Endothelial cell of umbilical vein (primary cell): ENCODE data around the gene TRPV6. TPM values are rescaled to one million over a fixed set of nuclear protein-coding genes. Genes with fewer than 3 reads are reported as not detected.

ENCODE experiments used
- BruUV-seq: library from RNA; stranded (reverse); fragments of 400-500 nt; replicated peaks from 2 replicates; lab custom pipeline; 2021; lab: Mats Ljungman, UMichigan
- CTCF ChIA-PET: fragments of 300-600, 350-600 bp; sonication (Branson Sonifier 250); formaldehyde crosslinking; loops from one replicate; lab custom pipeline; 2021; ENCODE audit warnings: antibody characterized with exemption, inconsistent platforms; lab: Charles Lee
- POLR2A ChIA-PET: fragments of 300-600, 350-600 bp; sonication (Branson Sonifier 250); formaldehyde crosslinking; loops from one replicate; lab custom pipeline; 2021; ENCODE audit warnings: antibody characterized with exemption, inconsistent platforms; lab: Charles Lee
- DNase-seq: peaks from one replicate; pipeline ENCODE4 v3.0.0-alpha.2; 2011; ENCODE audit warnings: low read depth, low spot score
- FAIRE-seq: peaks from 2 replicates; lab custom pipeline; 2011; peaks lifted over from hg19 to GRCh38; lab: Jason Lieb, UNC
- H2AFZ ChIP-seq: 2 replicates; pipeline ENCODE4 v1.6.0; 2012; ENCODE audit warnings: low read depth, low read length, control low read depth, inconsistent platforms
- H3K27ac ChIP-seq: 2 replicates; pipeline ENCODE4 v1.5.1; 2011; ENCODE audit warnings: low read depth, mild to moderate bottlenecking, control low read depth, low read length, moderate library complexity; ENCODE audit not compliant: insufficient read depth
- H3K27me3 ChIP-seq, 2 experiments: 2 replicates each; pipeline versions ENCODE4 v1.6.0 to v1.6.1; 2011; ENCODE audit warnings: low read length in 2 of 2, mixed read lengths in 1 of 2; ENCODE audit not compliant: control insufficient read depth in 2 of 2, insufficient read depth in 2 of 2
- H3K36me3 ChIP-seq, 2 experiments: 2 replicates in 1 of 2; 3 replicates in 1 of 2; pipeline ENCODE4 v1.5.1; 2011; ENCODE audit warnings: low read length in 2 of 2, mild to moderate bottlenecking in 1 of 2, moderate library complexity in 1 of 2; ENCODE audit not compliant: control insufficient read depth in 2 of 2, insufficient read depth in 2 of 2; ENCODE audit errors: extremely low read depth in 1 of 2
- H3K4me1 ChIP-seq: 3 replicates; pipeline ENCODE4 v1.5.1; 2011; ENCODE audit warnings: mild to moderate bottlenecking, low read length; ENCODE audit not compliant: control insufficient read depth, insufficient read depth; ENCODE audit errors: extremely low read depth
- H3K4me2 ChIP-seq: 2 replicates; pipeline ENCODE4 v1.6.1; 2011; ENCODE audit warnings: low read length, control low read depth, mixed read lengths; ENCODE audit not compliant: insufficient read depth
- H3K4me3 ChIP-seq, 3 experiments: fragments of 200-600 bp in 1 of 3; sonication (generic), shearing (Covaris generic) in 1 of 3; replicated peaks in 1 of 3; 2 replicates each; pipeline ENCODE4 v1.5.1; 2011 to 2016; ENCODE audit warnings: control low read depth in 3 of 3, low read length in 3 of 3, mild to moderate bottlenecking in 2 of 3, inconsistent platforms in 1 of 3, low read depth in 1 of 3, moderate library complexity in 1 of 3; ENCODE audit not compliant: insufficient read depth in 1 of 3
- H3K79me2 ChIP-seq: 2 replicates; pipeline ENCODE4 v1.6.0; 2012; ENCODE audit warnings: low read length, inconsistent platforms; ENCODE audit not compliant: control insufficient read depth, insufficient read depth
- H3K9ac ChIP-seq: replicated peaks from 2 replicates; pipeline ENCODE3; 2011; ENCODE audit warnings: low read length, control low read depth; ENCODE audit not compliant: insufficient read depth; ENCODE audit errors: extremely low read depth
- H3K9me1 ChIP-seq: replicated peaks from 3 replicates; pipeline ENCODE4 v1.6.0; 2011; ENCODE audit warnings: mild to moderate bottlenecking, low read length; ENCODE audit not compliant: control insufficient read depth, insufficient read depth; ENCODE audit errors: extremely low read depth
- H3K9me3 ChIP-seq: replicated peaks from 2 replicates; pipeline ENCODE4 v1.5.1; 2012; ENCODE audit warnings: low read length, inconsistent platforms; ENCODE audit not compliant: control insufficient read depth, insufficient read depth
- H4K20me1 ChIP-seq: replicated peaks from 2 replicates; pipeline ENCODE3; 2011; ENCODE audit warnings: mild to moderate bottlenecking, low read length; ENCODE audit not compliant: control insufficient read depth, insufficient read depth; ENCODE audit errors: extremely low read depth
- CTCF ChIP-seq, 2 donors: IDR thresholded peaks; 1 replicate in 1 of 2; 2 replicates in 1 of 2; pipeline ENCODE4 v1.5.1; 2011; ENCODE audit warnings: low read length in 2 of 2, mild to moderate bottlenecking in 2 of 2, moderate library complexity in 2 of 2, control low read depth in 1 of 2, inconsistent platforms in 1 of 2, low read depth in 1 of 2; ENCODE audit not compliant: insufficient read depth in 1 of 2; ENCODE audit errors: extremely low read depth in 1 of 2
- EZH2 ChIP-seq: IDR thresholded peaks from 2 replicates; pipeline ENCODE4 v1.6.1; 2012; ENCODE audit warnings: borderline replicate concordance, low read depth, mild to moderate bottlenecking, moderate library complexity, low read length, inconsistent platforms; ENCODE audit not compliant: severe bottlenecking
- FOS ChIP-seq: IDR thresholded peaks from 2 replicates; pipeline ENCODE4 v1.6.1; 2011; ENCODE audit warnings: mild to moderate bottlenecking, low read length, moderate library complexity, borderline replicate concordance; ENCODE audit not compliant: insufficient read depth
- GATA2 ChIP-seq: IDR thresholded peaks from 2 replicates; pipeline ENCODE4 v1.7.0; 2011; ENCODE audit warnings: low read depth, mild to moderate bottlenecking, moderate library complexity, mixed read lengths, low read length; ENCODE audit not compliant: insufficient read length, insufficient read depth
- MYC ChIP-seq: IDR thresholded peaks from one replicate; pipeline ENCODE4 v1.6.1; 2011; ENCODE audit warnings: mild to moderate bottlenecking, low read depth, low read length
- POLR2A ChIP-seq: IDR thresholded peaks from 2 replicates; pipeline ENCODE4 v1.6.1; 2012; ENCODE audit warnings: low read depth, mild to moderate bottlenecking, control low read depth, low read length
- POLR2AphosphoS5 ChIP-seq: IDR thresholded peaks from 2 replicates; pipeline ENCODE4 v1.6.1; 2012; ENCODE audit warnings: low read depth, mild to moderate bottlenecking, control low read depth, low read length, moderate library complexity; ENCODE audit not compliant: insufficient read depth
- dilution Hi-C: fragments of 300-500 bp; cut with MboI; formaldehyde crosslinking; loops from one replicate; pipeline ENCODE4 v1.15.0; 2019; ENCODE audit warnings: low sequenced_read_pairs; ENCODE audit not compliant: extremely low pct_ligation_motif_present
- intact Hi-C: fragments of 100-400 bp; cut with micrococcal nuclease; formaldehyde crosslinking; loops from one replicate; pipeline ENCODE4 v1.10.0; 2022
- polyA plus RNA-seq, 4 experiments: library from polyadenylated mRNA; depleted of rRNA in 3 of 4; stranded (reverse) in 3 of 4; unstranded in 1 of 4; fragments of >200 nt; gene quantifications; 2 replicates each; pipeline versions ENCODE4 v1.2.1 to v1.2.3, GENCODE V29; 2011 to 2012; ENCODE audit warnings: missing spikeins in 1 of 4
- total RNA-seq: library from RNA; stranded (reverse); gene quantifications from 2 replicates; pipeline ENCODE4 v1.2.3, GENCODE V29; 2021
- TF ChIP-seq, protein P1 (sequence below): IDR thresholded peaks from 2 replicates; pipeline ENCODE4 v1.6.1; 2011; ENCODE audit not compliant: insufficient read depth, insufficient read length

The TRPV6 gene
- total and polyA plus RNA-seq, 2 donors (not counting 3 experiments of a cell fraction or from before 2014, with no cell fraction given) = not detected

DNA sequence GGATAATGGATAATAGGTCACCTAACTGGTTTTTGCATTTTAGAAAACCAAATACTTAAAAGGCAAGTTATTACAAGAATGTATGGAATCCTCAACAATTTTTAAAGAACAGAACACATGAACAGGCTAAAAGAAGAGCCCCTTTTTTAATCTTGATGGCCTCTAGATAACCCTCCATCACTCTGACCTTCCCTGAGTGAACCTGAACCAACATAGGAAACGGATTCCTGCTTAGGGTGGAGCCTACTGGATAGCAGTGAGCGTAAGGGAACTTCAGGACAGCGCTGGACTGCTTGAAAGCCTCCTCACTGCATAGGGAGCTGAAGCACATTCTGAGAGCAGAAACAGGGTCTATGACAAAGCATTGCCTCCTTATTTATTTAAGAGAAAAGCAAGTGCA lies 27.5 kb upstream of the TRPV6 start:
- dilution Hi-C loops = no loop called here
- CTCF ChIA-PET = interaction anchor here (1.4 kb wide), 1 partner anchor 32 kb away, joined by 4 read pairs; no protein-coding TSS in a partner anchor
- no peak overlapping the region for H2AFZ ChIP-seq
- no peaks in the 10 kb centered on the region for H3K36me3 ChIP-seq
- no peak overlapping the region for H3K9ac ChIP-seq
- H4K20me1 ChIP-seq = no peaks in the 10 kb centered on the region
- no peaks in the 10 kb centered on the region for H3K79me2 ChIP-seq
- no peak overlapping the region for H3K27ac ChIP-seq
- no peak for TF ChIP-seq MYC
- TF ChIP-seq, protein P1, sequence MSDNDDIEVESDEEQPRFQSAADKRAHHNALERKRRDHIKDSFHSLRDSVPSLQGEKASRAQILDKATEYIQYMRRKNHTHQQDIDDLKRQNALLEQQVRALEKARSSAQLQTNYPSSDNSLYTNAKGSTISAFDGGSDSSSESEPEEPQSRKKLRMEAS = no peak
- TF ChIP-seq GATA2 = no peak
- TF ChIP-seq FOS = no peak
- TF ChIP-seq POLR2A = no peak
- TF ChIP-seq CTCF (IDR thresholded peaks at IDR 0.05; ENCODE audit: extremely low read depth in 1 of 2, insufficient read depth in 1 of 2, low read depth in 1 of 2, low read length in 2 of 2) = no peak
- no peak for TF ChIP-seq POLR2AphosphoS5
- no peak for TF ChIP-seq EZH2
- intact Hi-C loops = no loop called here
- no peak overlapping the region for H3K4me2 ChIP-seq
- no peaks in the 10 kb centered on the region for H3K9me3 ChIP-seq
- no peak for FAIRE-seq
- no peaks in the 10 kb centered on the region for H3K27me3 ChIP-seq
- H3K4me3 ChIP-seq = no peak overlapping the region
- BruUV-seq = no TSS peak
- DNase-seq = no peak
- no peaks in the 10 kb centered on the region for H3K9me1 ChIP-seq
- POLR2A ChIA-PET = no interaction called here
- no peaks in the 10 kb centered on the region for H3K4me1 ChIP-seq
